ENCODE data around the gene SORBS1.

The SORBS1 gene

DNA sequence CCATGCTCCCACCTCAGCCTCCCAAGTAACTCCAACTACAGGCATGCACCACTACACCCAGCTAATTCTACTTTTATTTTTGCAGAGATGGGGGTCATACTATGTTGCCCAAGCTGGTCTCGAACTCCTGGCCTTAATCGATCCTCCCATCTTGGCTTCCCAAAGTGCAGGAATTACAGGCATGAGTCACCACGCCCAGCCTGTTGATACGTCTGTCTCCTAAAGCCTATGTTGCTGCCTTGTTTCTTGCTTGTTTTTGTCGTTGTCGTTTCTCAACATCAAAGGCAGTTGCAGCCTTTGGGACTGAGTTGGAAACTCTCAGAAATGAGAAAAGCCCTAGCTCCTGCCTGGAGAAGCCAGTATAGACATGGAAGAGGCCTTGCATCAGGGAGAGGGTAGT lies 49.9 kb downstream of the SORBS1 start:
- DNase-seq, result no peak

DNA sequence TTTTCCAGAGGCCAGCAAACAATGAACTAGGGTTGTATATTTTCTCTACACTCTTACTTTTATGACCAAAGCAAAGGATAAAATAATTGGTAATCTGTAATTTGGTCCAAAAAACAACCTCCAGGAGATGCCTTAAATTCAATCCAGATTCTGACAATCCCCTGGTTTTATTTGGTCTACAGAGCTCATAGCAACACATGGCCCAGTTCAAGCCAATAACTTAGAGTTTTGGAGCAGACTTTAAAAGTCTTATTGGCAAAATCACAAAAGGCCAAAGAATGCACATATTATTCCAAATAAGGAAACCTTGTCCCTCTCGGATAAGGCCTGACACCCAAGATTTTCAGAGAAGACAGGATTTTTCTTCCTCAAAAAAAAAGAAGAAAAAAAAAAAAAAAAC lies 51.9 kb downstream of the SORBS1 start:
- DNase-seq, result no peak

DNA sequence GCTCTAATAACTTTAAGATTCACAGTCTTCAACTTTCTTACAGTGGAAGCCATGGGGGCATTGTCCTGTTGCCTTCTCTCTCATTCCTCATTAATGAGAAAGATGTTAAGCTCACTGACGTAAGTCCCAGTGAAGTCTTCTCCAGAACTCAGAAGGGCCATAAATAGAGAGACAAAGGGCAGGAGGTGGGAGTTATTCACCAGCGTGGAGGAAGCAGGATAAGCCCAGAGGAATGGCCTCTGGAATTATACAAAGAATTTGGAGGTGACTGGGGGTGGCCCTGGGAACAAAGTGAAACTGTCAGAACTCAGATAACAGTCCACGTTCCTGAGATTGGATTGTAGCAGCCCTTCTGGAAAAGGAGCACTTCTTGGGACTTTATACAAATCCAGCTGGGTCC lies 52.4 kb downstream of the SORBS1 start:
- DNase-seq, result no peak

DNA sequence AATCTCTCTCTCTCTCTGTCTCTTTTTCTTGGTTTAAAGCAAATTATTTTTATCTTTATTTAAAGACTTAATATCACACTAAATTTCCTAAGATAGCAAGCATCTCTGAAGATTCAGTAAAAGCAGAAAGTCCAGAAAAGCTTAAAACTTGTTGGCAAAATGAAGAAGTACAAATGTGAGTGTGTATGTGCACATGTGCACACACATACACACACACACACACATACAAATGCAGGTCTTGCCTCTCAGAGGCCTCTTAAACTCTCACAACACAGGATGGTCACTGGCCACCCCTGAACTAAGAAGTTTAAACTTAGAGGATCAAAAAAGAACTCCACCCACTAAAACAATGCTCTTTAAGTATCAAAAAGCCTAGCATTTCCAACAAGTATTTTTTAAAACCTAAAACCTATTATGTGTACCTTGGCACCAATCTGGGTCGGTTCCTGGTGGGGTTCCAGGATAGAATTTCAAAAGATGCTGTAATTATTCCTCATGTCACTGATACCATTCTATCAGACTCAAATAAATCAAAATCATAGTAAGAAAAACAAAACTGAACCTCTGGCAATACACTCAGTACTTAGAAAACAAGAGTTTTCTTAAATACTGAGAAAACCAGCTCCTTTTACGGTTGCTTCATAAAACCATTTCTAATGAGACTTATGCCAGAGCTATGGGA lies 55.0 kb downstream of the SORBS1 start:
- DNase-seq, result no peak

DNA sequence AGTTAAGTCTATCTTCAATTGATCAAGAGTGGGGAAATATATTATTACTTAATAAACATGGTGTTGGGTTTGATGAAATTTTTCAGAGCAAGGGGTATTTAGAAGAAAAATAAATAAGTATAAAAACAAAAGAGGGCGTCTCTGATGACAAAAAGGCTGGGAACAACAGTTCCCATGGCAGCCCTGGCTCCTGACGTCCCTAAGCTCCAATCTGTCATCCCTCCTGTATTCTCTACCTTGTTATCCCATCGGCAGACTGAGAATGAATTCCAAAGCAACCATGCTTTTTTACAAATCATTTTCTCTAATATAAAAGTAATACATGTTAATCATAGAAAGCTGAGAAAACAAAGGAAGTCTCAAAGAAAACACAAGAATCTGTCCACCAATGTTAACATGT lies 55.5 kb downstream of the SORBS1 start:
- DNase-seq, result no peak

DNA sequence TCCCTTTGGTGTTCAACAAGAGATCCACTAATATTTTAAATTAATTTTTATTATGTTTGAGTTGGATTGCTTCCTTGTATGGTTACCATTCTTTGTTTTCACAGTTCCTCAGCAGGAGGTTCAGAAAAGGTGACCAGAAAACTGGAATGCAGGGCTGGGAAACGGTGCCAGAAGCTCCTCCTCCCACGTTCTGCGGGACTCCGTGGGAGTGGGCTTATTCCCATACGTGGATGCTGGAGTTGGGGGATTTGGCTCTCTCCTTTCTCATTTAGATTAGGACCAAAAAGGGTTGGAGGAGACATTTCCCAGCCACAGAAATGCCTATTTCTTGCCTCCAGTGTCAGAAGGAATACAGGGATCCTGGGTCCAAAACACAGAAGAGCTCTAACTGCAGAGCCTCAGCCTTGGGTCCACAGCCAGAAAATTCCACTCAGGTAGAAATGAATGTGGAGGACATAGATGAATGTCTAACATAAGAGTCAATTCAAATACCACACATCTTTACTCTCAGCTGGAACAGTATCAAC lies 56.0 kb downstream of the SORBS1 start:
- no peak for DNase-seq

DNA sequence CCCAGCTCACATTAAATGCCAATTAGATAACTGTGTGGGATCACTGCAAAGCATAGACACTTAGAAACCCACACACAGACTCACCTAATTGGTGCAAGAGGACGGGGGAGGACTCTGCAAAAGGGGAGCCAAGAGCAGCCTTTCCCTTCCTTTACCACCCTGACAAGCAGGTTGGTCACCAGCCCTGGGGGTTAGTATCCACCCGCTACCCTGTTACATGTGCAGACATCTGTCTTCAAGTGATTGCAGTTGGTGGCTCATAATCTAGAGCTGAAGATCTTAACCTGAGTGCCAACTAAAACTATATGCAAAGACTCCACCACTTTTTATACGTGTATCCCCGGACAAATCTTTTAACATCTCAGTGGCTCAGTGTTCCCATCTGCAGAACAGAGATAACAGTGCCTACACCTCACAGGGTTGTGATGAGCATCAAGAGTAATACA lies 56.9 kb downstream of the SORBS1 start:
- DNase-seq, result no peak

DNA sequence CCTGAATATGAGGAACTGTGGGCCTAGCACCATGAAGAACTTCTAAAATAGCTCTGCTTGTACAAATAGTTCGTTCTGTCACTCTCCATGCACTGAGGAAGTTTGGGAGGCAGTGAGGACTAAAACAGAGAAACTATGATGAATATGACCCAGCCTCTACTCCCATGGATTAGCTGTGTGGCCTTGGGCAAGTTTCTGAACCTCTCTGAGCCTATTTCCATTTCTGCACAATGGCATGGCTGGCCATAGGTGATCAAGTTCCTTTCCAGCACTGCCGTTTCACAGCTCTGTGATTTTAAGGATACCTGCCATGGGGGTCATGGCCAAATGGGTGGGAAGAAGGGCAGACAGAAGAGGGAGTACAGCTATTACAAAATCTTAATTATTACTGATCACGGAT lies 57.6 kb downstream of the SORBS1 start:
- DNase-seq, result no peak

DNA sequence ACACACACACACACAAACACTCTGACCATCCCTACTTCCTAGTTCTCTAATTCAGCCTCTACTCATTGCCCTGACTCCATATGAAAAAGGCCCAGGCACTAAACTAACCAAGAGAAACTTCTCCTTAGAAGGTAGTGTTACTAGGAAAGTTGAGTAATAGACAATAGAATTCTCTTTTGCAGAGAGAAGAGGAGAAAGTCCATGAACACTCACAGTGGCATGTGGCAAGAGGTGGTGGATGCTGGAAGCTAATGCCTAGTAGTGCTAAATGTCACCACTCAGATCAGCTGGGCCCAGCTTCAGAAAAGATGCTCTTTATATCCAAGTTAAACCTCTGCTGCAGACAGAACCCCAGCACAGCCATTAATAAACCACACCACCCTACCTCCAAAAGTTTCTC lies 58.2 kb downstream of the SORBS1 start:
- DNase-seq, result no peak

DNA sequence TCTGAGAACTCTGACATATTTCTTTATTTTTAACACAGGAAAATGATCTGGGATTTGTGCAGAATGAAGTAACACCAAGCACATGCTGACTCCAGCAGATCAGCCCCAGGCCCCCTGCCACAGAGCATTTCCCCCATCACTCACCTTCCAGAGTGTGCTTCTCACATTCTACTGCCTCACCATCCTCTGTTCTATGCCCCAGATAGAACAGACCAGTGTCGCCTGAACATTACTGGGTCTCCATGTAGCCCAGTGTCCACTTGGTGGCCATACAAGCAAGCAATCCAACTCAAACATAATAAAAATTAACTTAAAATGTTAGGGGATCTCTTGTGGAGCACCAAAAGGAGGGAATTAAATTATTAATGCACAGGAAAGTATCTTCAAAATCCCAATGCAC lies 58.8 kb downstream of the SORBS1 start:
- DNase-seq, result no peak

DNA sequence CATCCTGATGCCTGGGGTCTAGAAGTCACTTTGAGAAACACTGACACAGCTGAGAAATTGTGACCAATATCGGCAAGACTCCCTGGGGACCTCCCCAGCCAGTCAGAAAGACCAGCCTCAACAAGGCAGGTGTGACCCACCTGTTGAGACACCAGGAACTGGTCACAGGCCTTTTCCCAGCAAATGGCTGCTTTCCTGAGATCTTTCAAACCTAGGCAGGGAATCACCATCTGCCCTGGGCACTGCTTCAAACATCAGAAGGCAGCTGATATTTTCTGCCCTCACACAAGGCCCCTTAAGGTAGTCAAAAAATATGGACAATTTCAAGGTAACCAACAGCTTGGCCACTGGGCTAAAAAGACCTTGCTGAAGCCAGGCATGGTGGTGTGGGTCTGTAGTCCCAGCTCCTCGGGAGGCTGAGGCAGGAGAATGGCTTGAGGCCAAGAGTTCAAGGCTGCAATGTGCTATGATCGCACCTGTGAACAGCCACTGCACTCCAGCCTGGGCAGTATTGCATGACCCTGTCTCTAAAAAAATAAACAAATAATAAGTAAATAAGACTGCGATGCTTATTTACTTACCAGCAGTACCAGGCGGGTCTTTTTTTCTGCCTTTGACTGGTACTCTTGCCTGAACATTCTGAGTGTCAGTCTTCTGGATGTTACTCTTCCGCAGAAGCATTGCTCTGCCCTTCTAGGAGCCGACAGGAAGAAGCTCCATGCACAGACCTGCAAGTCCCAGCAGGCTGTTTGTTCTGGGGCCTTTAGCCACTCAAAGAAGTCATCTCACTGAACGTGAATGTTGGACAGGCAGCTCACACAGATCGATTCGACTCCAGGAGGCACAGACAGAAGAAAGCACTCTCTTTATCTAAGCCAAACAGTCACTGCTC lies 59.7 kb downstream of the SORBS1 start:
- no peak for DNase-seq

DNA sequence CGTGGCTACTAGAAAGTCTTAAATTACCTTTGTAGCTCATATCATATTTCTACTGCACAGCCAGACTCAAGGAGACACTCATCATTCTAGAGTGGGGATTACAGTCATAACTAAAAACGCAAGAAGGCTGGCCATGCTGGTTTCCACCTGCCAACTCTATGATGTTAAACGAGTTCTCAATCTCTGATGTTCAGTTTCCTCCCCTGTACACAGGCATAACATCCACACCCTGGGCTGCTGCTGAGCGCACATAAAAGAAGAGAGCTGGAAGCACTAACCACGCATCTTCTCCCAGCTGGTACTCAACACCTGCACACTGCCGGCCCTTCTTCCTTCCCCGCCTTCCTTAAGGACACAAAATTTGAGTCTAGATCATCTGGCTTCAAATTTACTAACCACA lies 60.5 kb downstream of the SORBS1 start:
- no peak for DNase-seq

DNA sequence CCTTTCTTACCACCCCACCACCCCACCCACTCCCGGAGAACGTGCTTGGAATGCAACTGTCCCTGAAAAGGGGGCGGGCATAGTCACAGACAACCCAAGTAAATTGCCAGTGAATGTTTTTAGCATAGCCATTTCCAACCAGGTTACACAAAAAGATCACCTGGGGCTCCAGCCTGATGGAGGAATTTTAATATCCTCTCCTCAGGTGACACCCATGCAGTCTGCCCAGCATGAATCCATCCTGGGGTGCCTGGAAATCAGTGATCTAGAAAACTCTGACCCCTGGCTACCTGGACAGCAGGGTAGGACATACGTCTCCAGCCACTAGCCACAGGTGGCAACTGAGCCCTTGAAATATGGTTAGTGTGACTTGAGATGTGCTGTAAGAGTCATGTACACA lies 61.1 kb downstream of the SORBS1 start:
- DNase-seq, result no peak

DNA sequence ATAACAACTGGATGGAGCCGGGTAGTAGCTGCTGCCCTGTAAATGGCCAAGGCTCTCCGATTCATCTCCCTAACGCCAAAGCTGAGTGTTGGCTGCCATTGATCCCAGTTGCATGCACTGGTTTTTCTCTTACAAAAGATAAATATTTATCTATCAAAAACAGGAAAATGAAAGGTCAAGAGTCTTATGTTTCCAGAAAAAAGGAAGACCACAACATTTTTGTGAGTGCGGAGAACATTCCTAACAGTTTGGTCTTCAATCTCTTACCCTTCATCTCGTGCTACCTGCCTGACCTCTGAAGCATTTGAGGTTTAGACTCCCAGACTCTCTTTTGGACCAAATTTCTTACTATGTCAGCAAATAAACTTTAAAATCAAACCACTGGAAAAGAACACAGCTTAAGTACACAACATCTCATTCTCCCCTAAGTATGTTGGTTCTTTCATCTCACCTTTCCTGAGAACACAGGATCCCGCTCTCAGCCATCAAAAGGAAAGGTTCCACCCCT lies 61.6 kb downstream of the SORBS1 start:
- no peak for DNase-seq

DNA sequence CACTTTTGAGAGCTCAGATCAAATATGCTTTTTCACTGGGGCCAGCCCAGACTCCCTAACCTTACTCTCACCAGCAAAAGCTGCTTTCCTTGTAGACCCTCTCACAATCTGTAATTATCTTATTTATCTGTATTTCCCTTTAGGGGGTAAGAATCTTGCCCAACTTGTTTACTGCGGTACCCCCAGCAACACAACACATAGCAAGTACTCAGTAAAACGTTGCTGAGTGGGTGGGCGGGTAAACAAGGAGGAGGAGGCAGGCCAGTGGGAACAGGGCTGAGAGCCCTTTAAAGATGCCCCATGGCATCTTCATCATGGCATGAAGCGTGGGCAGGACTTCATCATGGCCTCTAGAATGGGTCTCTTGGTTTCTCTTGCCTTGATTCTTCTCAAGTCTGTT lies 64.2 kb downstream of the SORBS1 start:
- DNase-seq, result no peak

DNA sequence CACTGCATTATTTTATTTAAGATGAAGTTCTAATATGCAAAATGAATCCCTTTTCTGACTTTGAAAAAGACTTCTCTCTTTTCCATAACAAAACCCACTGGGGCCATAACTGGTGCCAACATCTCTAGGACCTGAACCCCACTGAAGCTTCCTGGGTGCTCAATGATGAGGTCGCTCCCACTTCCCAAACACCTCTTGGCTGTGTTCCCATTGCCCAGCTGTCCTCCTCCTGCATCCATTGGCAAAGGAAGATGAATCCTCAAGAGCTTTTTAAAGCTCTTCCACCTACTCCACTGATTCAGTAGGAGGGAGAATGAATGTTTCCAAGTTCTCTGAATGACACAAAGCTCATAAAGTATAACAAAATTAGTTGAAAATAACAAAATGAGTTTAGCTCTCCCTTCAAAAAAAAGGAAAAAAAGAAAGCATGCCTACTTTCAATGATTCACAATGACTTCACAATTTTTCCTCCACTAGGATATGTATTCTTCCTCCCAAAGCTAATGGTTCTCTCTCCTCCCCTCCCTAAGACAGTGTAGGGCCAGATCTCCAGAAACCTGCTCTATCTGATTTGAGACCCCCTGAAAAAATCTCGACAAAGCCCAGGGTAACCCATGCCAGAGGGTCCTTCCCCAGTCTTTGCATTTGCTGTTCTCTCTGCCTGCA lies 64.8 kb downstream of the SORBS1 start:
- DNase-seq, result no peak

DNA sequence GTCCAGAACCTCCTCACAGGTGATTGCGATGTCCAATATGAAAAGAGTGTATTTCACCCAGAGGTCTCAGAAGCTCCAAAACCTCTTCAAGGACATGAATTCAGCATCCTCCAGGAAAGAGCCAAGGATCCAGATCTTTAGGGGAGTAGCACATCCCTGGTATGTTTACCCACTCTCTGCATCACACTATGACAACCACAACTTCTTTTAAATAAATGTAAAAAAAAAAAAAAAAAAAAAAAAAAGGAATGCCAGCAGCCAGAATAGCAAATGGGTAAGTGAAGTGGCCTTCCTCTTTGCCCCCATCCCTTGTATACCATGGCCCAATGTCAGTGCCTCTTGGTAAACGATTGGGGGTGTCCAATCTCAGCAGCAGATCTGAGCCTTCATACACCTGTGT lies 67.3 kb downstream of the SORBS1 start:
- no peak for DNase-seq

DNA sequence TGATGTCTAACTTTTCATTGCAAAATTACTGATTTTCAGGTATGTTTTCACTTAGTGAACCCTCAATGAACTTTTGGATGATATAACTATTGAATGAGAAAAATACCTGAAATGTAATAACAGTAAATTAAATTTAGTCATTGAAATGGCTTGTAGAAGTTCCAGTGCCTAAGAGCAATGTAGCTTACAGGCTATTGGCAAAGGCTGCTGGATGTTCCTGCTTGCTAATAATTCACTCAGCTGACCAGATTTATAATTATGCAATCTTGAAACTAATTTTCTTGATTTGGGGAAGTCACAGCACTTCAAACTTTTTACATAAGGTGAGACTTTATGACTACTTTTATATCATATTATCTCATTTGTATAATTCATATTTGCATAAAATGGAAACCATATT lies 73.2 kb downstream of the SORBS1 start:
- no peak for DNase-seq

DNA sequence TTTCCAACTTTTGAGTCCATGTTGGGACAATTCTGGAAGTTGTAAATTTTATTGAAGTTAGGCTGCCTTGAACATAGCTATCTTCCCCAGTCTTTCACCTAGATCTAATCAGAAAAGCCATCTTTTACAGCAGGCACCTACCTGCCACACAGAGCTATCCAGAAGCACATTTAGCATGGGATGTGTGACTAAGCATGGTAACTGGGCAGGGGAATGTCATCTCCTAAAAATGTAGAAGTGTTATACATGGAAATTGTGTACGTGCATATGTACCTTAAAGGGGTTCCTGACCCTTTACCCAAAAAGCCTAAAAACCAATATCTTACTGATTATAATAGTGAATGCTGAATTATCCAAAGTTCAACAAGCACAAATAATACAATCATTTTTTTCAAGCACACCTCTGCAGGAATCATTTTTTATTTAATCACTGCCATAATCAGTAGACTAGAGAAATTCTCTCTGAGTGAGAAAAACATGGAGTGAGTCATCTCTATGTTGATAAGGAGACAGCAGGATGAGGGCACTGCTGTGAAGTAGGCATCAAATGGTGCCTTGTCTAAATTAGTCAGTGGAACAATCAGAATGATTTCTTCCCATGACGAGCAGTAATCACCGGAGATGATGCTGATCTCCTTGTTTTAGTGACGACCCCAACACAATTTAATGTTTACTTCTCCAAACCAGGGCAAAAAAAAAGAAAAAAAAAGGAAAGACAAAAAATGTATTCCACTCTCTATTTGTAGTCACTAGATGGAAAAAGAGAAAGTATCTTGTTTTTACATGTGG lies 75.9 kb downstream of the SORBS1 start:
- DNase-seq, result no peak

DNA sequence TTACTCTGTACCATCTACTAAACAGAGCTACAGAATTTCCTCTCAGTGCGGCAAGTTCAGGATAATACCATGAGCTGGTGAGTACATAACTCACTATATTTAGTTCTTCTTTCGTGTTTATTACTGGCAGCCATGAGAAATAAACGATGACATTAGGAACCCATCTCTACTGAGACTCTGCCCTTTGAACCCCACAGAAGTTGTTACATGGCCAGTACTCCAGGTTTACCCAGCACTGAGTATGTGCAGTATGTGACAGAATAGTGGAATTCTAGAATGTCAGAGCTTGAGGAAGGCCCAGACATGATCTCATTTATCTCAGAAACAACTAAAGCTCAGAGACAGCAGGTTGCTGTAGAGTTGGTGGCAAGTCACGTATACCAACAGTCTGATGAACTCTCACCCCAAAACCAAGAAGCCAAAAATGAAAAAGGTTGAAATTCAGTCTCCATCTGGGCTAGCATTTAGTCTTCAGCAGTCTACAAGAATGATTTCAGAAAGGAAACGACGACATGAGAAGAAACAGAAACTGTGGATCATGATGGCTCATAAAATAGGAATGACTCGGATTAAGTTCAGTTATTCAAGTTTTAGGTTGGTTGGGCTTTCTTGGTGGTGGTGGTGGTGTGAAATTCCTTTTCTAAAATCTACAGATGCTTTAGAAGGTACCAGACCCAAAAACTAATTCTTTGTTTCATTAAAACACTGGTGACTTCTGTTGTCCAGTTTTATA lies 78.5 kb downstream of the SORBS1 start:
- DNase-seq, result no peak

DNA sequence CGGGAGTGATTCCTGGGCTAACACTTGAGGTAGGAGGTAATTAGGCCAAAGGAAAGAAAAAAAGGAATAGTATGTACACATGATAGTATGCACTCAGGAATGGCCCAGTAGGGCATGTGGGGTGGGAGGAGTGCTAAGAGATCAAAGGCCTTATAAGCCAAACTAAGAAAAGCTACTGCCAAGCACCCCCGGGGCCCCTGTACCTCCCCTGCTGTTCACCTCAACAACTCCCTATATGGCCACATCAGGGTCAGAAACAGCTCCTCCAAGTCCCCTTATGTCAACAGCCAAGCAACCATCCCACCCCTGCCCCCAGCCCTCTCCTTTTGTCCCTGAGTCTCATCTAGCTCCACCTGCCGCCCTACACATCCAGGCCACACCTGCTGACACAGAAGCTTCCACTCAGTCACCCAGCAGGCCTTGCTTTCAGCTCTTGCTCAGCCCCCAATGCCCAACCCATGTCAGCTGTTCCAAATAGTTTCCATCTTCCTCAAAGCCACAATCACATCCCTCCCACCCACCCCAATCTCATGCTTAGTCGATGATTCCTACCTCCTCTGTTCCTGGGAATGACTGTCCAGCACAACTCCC lies 80.2 kb downstream of the SORBS1 start:
- no peak for DNase-seq
